Activated T-helper 9 cell treated with anti-CD3 and anti-CD28 coated beads, Interleukin-2, amount 50 U/mL, for 16 hours (primary cell): Measurements from ENCODE around the gene TNP2.

Experiments used
- DNase-seq: peaks from one replicate; pipeline ENCODE4 v3.0.0-alpha.2; 2020; ENCODE audit warnings: low read depth

Gene TNP2

DNA sequence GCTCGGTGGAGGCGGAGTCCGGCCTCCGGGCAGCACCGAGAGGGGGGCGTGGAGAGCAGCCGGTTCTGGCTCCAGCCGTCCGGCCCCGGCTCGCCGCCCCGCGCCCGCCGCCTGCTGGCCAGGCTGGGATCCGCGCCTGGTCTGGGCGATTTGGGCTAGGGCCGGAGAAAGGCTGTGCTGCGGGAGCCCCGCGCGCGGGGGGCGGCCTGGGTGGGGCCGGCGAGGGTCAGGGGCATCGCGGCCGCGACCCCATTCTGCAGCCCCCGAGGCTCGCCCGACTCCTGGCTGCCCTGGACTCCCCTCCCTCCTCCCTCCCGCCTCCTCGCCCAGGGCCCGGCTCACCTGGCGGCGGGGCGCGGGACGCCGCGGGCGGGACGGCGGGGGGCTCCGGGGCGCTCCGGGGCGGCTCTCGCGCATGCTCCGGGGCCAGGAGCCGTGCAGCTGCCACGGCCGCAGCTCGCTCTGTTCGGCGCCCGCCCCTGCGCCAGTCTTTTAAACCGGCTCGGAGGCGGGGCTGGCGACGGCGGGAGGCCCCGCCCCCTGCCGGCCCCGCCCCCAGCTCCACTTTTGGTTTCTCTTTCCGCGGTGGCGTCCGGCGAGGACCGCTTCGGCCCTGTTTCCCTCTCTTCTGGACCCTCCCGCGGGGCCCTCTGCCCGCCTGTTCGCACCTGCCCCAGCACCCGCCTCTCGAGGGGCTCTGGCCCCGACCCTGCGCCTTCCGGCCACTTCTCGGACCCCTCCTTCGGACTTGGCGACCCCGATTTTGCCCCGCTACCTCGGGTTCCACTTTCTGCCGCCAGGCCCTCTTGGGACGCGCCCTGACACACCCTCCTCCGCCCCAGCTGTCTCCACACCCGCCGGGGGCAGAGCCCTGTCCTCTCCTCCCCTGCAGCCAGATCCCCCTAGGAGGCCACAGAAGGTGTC is 13.1 kb downstream of the TNP2 start, which contains the start of gene SOCS1:
Gene SOCS1, minus strand, starts transcription at position 468 of the 924 bp plus-strand sequence. CDS start 726 bp downstream, outside the sequence.
- peak; percentile 86 for DNase-seq

GRCh38 chr16:11254913-11255736 is 14.0 kb downstream of the TNP2 start:
- DNase-seq: peak; percentile 49

- DNase-seq: no peak
Observed at GRCh38 chr16:11253995-11254912, 14.9 kb downstream of the TNP2 start.

GRCh38 chr16:11253009-11253994 is 15.8 kb downstream of the TNP2 start:
- peak; percentile 38 for DNase-seq

- DNase-seq: no peak
Observed at GRCh38 chr16:11252482-11252931, 16.6 kb downstream of the TNP2 start.

GRCh38 chr16:11251525-11252481 is 17.3 kb downstream of the TNP2 start:
- peak; percentile 68 for DNase-seq

- DNase-seq: no peak
Observed at GRCh38 chr16:11250786-11251524, 18.2 kb downstream of the TNP2 start.

GRCh38 chr16:11250091-11250785 is 18.9 kb downstream of the TNP2 start:
- no peak for DNase-seq

- DNase-seq: no peak
Observed at GRCh38 chr16:11249233-11250061, 19.7 kb downstream of the TNP2 start.

- DNase-seq: no peak
Observed at GRCh38 chr16:11248133-11248532, 21.0 kb downstream of the TNP2 start.

DNA sequence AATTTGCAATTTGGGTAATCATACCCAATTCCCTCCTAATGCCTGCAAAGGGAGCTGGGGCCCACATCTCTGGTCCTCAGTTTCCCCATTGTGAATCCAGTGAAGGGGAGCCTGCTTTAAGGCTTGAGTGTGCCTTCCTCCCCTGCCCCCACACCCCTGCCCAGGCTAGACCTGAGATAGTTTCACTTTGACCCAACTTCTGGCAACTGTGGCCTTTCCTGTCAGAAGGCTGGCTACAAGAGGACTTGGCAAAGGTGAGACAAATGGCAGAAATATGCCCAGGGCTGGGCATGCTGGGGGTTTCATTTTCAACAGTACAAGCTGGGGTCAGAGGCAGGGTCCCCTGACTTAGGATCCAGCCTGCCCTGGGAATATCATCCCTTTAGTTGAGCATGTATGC is 23.1 kb downstream of the TNP2 start:
- DNase-seq: no peak

GRCh38 chr16:11245222-11245737 is 23.8 kb downstream of the TNP2 start:
- no peak for DNase-seq

DNA sequence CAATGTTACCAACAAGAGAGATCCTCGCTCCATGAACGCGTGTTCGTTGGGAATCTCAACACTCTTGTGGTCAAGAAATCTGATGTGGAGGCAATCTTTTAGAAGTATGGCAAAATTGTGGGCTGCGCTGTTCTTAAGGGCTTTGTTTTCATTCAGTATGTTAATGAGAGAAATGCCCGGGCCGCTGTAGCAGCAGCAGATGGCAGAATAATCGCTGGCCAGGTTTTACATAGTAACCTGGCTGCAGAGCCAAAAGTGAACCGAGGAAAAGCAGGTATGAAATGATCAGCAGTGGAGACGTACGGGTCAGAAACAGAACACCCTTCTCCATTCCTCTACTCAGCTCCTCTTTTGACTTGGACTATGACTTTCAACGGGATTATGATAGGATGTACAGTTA is 26.5 kb downstream of the TNP2 start:
- DNase-seq: no peak

- DNase-seq: no peak
Observed at GRCh38 chr16:11241480-11242204, 27.5 kb downstream of the TNP2 start.

DNA sequence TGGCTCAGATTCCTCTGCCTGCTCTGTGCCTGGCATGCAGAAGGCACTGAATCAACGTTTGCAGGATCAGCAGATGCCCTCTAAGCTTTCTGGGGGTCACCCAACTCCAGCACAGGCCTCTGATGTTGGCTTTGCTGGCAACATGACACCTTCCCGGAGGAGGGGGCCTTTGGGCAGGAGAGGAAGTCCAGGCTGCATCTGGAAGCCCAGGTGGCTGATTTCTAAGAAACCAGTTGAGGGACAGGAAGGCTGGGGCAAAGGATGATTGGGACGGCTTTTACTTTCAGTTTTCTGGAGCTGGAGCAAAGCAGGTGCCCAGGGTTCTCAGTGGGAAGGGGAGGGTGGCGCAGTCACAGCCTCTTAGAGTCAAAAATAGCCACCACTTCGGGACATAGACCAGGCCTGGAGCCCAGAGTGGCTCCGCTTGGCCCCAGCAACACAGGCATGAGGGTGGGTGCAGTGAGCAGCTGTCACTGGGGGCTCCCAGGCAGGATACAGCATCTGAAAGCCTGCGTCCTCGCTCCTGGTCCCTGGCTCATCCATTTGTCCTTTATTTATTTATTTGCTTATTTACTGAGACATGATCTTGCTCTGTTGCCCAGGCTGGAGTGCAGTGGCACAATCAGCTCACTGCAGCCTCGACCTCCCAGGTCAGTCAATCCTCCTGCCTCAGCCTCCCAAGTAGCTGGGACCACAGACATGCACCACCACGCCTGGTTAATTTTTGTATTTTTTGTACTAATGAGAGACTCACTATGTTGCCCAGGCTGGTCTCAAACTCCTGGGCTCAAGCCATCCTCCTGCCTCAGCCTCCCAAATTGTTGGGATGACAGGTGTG is 28.3 kb downstream of the TNP2 start:
- DNase-seq: no peak
